Stimulated activated CD8-positive, alpha-beta memory T cell treated with anti-CD3 and anti-CD28 coated beads, Interleukin-7, amount 100 ng/mL, for 24 hours (primary cell): ENCODE measurements around the gene SHMT2.
A peak's percentile ranks its signal among the peaks of the same experiment; 100 is the strongest.

Source experiments
- DNase-seq: peaks from one replicate; pipeline ENCODE4 v3.0.0-alpha.2; 2020; ENCODE audit warnings: low read depth

Gene SHMT2

GRCh38 chr12:57227315-57228115 lies 2.0 kb upstream of the SHMT2 start:
- no peak for DNase-seq

- no peak for DNase-seq
These were observed 371 bp upstream of the SHMT2 start for GRCh38 chr12:57229046-57229633.

- DNase-seq: no peak
These were observed 1.1 kb downstream of the SHMT2 start for GRCh38 chr12:57230381-57231155.

GRCh38 chr12:57231276-57232021 lies 1.9 kb downstream of the SHMT2 start:
- no peak for DNase-seq

- DNase-seq: no peak
These were observed 2.7 kb downstream of the SHMT2 start for GRCh38 chr12:57232156-57232756.

GRCh38 chr12:57233357-57234232 lies 4.1 kb downstream of the SHMT2 start:
- DNase-seq: no peak

- no peak for DNase-seq
These were observed 4.7 kb downstream of the SHMT2 start for GRCh38 chr12:57234233-57234570.

GRCh38 chr12:57234571-57235016 lies 5.1 kb downstream of the SHMT2 start:
- no peak for DNase-seq

- DNase-seq: no peak
These were observed 5.7 kb downstream of the SHMT2 start for GRCh38 chr12:57235017-57235727.

GRCh38 chr12:57235728-57236131 lies 6.2 kb downstream of the SHMT2 start:
- no peak for DNase-seq

- DNase-seq: no peak
These were observed 6.9 kb downstream of the SHMT2 start for GRCh38 chr12:57236201-57236924.

- DNase-seq: no peak
These were observed 7.5 kb downstream of the SHMT2 start for GRCh38 chr12:57236925-57237595.

- no peak for DNase-seq
These were observed 8.1 kb downstream of the SHMT2 start for GRCh38 chr12:57237596-57237931.

GRCh38 chr12:57237932-57238853 lies 8.7 kb downstream of the SHMT2 start:
- DNase-seq: no peak

GRCh38 chr12:57238854-57239554 lies 9.5 kb downstream of the SHMT2 start:
- peak; percentile 79 for DNase-seq

GRCh38 chr12:57239587-57240065 lies 10.1 kb downstream of the SHMT2 start:
- DNase-seq: no peak
